IMR-90 (cell line): ENCODE measurements around the gene SCGB1A1. TPM values are rescaled to one million over a fixed set of nuclear protein-coding genes. Genes with fewer than 3 reads are reported as not detected.

Experiments used
- ATAC-seq: fragments of 200-7000 bp; cut with Tn5 transposase; 2 replicates; pipeline ENCODE4 v1.9.1; 2020; ENCODE audit warnings: low read depth, mild to moderate bottlenecking, moderate library complexity
- BruUV-seq: library from RNA; stranded (reverse); fragments of 400-500 nt; replicated peaks from 2 replicates; lab custom pipeline; 2021; lab: Mats Ljungman, UMichigan
- CTCF ChIA-PET: fragments of 300-600 bp; formaldehyde crosslinking; extraction: SDS; loops from one replicate; lab custom pipeline; 2021; ENCODE audit warnings: antibody characterized with exemption; lab: Yijun Ruan, JAX
- POLR2A ChIA-PET: fragments of 300-600 bp; sonication (Branson Sonifier 250); formaldehyde crosslinking; loops from one replicate; lab custom pipeline; 2022; ENCODE audit warnings: antibody characterized with exemption; ENCODE audit not compliant: unreplicated experiment; lab: Charles Lee
- DNase-seq: peaks from one replicate; pipeline ENCODE4 v3.0.0; 2013
- H2AFZ ChIP-seq: replicated peaks from 2 replicates; pipeline ENCODE3; 2013; ENCODE audit warnings: low read length, mild to moderate bottlenecking; ENCODE audit not compliant: poor library complexity
- H2AK5ac ChIP-seq: 2 replicates; pipeline ENCODE4 v1.6.1; 2013; ENCODE audit warnings: low read depth, low read length, inconsistent platforms
- H2AK9ac ChIP-seq: replicated peaks from 2 replicates; pipeline ENCODE3; 2013; ENCODE audit warnings: mild to moderate bottlenecking, low read depth, low read length, moderate library complexity; ENCODE audit not compliant: poor library complexity
- H2BK120ac ChIP-seq: 2 replicates; pipeline ENCODE4 v1.6.1; 2013; ENCODE audit warnings: low read depth, low read length, inconsistent platforms
- H2BK15ac ChIP-seq: 3 replicates; pipeline ENCODE4 v1.6.1; 2013; ENCODE audit warnings: low read depth, low read length, inconsistent platforms
- H2BK20ac ChIP-seq: 2 replicates; pipeline ENCODE4 v1.6.1; 2013; ENCODE audit warnings: low read depth, mild to moderate bottlenecking, inconsistent platforms, low read length, moderate library complexity
- H2BK5ac ChIP-seq: 2 replicates; pipeline ENCODE4 v1.6.1; 2013; ENCODE audit warnings: mild to moderate bottlenecking, low read depth, low read length, inconsistent platforms; ENCODE audit not compliant: poor library complexity, severe bottlenecking
- H3K14ac ChIP-seq: replicated peaks from 2 replicates; pipeline ENCODE4 v1.6.1; 2013; ENCODE audit warnings: low read depth, low read length, inconsistent platforms
- H3K18ac ChIP-seq: 2 replicates; pipeline ENCODE4 v1.6.1; 2013; ENCODE audit warnings: low read depth, low read length, control low read depth
- H3K23ac ChIP-seq: 2 replicates; pipeline ENCODE4 v1.6.1; 2013; ENCODE audit warnings: low read depth, low read length, inconsistent platforms
- H3K27ac ChIP-seq: 2 replicates; pipeline ENCODE4 v1.5.1; 2013; ENCODE audit warnings: mild to moderate bottlenecking, control low read depth, low read length; ENCODE audit not compliant: insufficient read depth
- H3K27me3 ChIP-seq: 2 replicates; pipeline ENCODE4 v1.6.1; 2013; ENCODE audit warnings: low read length; ENCODE audit not compliant: control insufficient read depth, insufficient read depth
- H3K36me3 ChIP-seq: 2 replicates; pipeline ENCODE4 v1.6.1; 2013; ENCODE audit warnings: low read length, mixed read lengths; ENCODE audit not compliant: control insufficient read depth, insufficient read depth
- H3K4ac ChIP-seq: 2 replicates; pipeline ENCODE4 v1.6.1; 2013; ENCODE audit warnings: low read depth, low read length, inconsistent platforms
- H3K4me1 ChIP-seq: 2 replicates; pipeline ENCODE4 v1.6.1; 2013; ENCODE audit warnings: low read length, mixed read lengths; ENCODE audit not compliant: control insufficient read depth, insufficient read depth
- H3K4me2 ChIP-seq: 2 replicates; pipeline ENCODE4 v1.6.1; 2013; ENCODE audit warnings: low read depth, mild to moderate bottlenecking, control low read depth, low read length, moderate library complexity
- H3K4me3 ChIP-seq: 2 replicates; pipeline ENCODE4 v1.5.1; 2013; ENCODE audit warnings: low read depth, mild to moderate bottlenecking, control low read depth, low read length, moderate library complexity; ENCODE audit not compliant: insufficient read depth
- H3K56ac ChIP-seq: 2 replicates; pipeline ENCODE4 v1.6.1; 2013; ENCODE audit warnings: low read length, inconsistent platforms; ENCODE audit not compliant: insufficient read depth; ENCODE audit errors: extremely low read depth
- H3K79me1 ChIP-seq, 2 experiments: 2 replicates each; pipeline ENCODE4 v1.6.1; 2013; ENCODE audit warnings: low read length in 2 of 2, inconsistent platforms in 1 of 2, low read depth in 1 of 2
- H3K9ac ChIP-seq: 2 replicates; pipeline ENCODE4 v1.6.1; 2013; ENCODE audit warnings: low read depth, low read length, control low read depth
- H3K9me1 ChIP-seq: 2 replicates; pipeline ENCODE4 v1.6.1; 2013; ENCODE audit warnings: low read length, inconsistent platforms; ENCODE audit not compliant: insufficient read depth
- H3K9me3 ChIP-seq: 2 replicates; pipeline ENCODE4 v1.6.1; 2013; ENCODE audit warnings: low read length; ENCODE audit not compliant: control insufficient read depth, insufficient read depth
- H4K20me1 ChIP-seq: 2 replicates; pipeline ENCODE4 v1.6.1; 2013; ENCODE audit warnings: low read length, inconsistent platforms; ENCODE audit not compliant: insufficient read depth
- H4K5ac ChIP-seq: 2 replicates; pipeline ENCODE4 v1.6.1; 2013; ENCODE audit warnings: mild to moderate bottlenecking, low read depth, low read length, control low read depth
- H4K8ac ChIP-seq, 2 experiments: 2 replicates each; pipeline ENCODE4 v1.6.1; 2013; ENCODE audit warnings: low read depth in 2 of 2, low read length in 2 of 2, control low read depth in 1 of 2, inconsistent platforms in 1 of 2
- H4K91ac ChIP-seq: 2 replicates; pipeline ENCODE4 v1.6.1; 2013; ENCODE audit warnings: low read depth, low read length, inconsistent platforms; ENCODE audit not compliant: insufficient read depth
- CEBPB ChIP-seq: IDR thresholded peaks from 2 replicates; pipeline ENCODE4 v1.6.1; 2012; ENCODE audit warnings: low read depth, low read length, improper control_type of control experiment
- FOS ChIP-seq: fragments of 150-350 bp; IDR thresholded peaks from 2 replicates; pipeline ENCODE4 v1.6.1; 2016; ENCODE audit warnings: low read depth, low read length
- MAFK ChIP-seq: IDR thresholded peaks from 2 replicates; pipeline ENCODE4 v1.6.1; 2012; ENCODE audit warnings: low read depth, low read length, improper control_type of control experiment
- MAZ ChIP-seq: IDR thresholded peaks from 2 replicates; pipeline ENCODE4 v1.6.1; 2012; ENCODE audit warnings: low read depth, mild to moderate bottlenecking, low read length, improper control_type of control experiment, moderate library complexity, borderline replicate concordance
- MXI1 ChIP-seq: IDR thresholded peaks from 2 replicates; pipeline ENCODE4 v1.6.1; 2012; ENCODE audit warnings: low read depth, mild to moderate bottlenecking, low read length, moderate library complexity, borderline replicate concordance
- WGBS, 2 experiments: methylation state at CpG; one replicate each; pipeline versions ENCODE4 v1.1.5 to v1.1.7; 2013; ENCODE audit warnings: missing lambda C conversion rate in 2 of 2; ENCODE audit not compliant: insufficient read length in 1 of 2; ENCODE audit errors: extremely low coverage in 2 of 2; 5-methylcytosine and 5-hydroxymethylcytosine counted together
- dilution Hi-C: fragments of 300-500 bp; cut with HindIII; formaldehyde crosslinking; loops from one replicate; pipeline ENCODE4 v1.14.3; 2018; ENCODE audit warnings: low sequenced_read_pairs; ENCODE audit not compliant: unreplicated experiment
- in situ Hi-C: fragments of 300-500 bp; cut with MboI; formaldehyde crosslinking; loops from 3 replicates; pipeline ENCODE4 v1.14.3; 2019; ENCODE audit warnings: low sequenced_read_pairs, inconsistent platforms, mixed read lengths
- intact Hi-C: fragments of 100-400 bp; cut with micrococcal nuclease; formaldehyde crosslinking; loops from 2 replicates; pipeline ENCODE4 v1.10.0; 2022
- polyA plus RNA-seq, 3 experiments: library from polyadenylated mRNA; depleted of rRNA; stranded (reverse); fragments of >200 nt; gene quantifications; 2 replicates each; pipeline ENCODE4 v1.2.3, GENCODE V29; 2012; ENCODE audit warnings: low replicate concordance in 1 of 3
- total RNA-seq: library from RNA; depleted of rRNA; stranded (reverse); fragments of >200 nt; gene quantifications from 2 replicates; pipeline ENCODE4 v1.2.3, GENCODE V29; 2012
- TF ChIP-seq, protein P1 (sequence below): fragments of 150-350 bp; IDR thresholded peaks from 2 replicates; pipeline ENCODE4 v1.6.1; 2017; ENCODE audit warnings: mild to moderate bottlenecking, antibody characterized with exemption, low read length, low read depth

The SCGB1A1 gene
- total and polyA plus RNA-seq, 2 of the 4 experiments (the other 2 are of a cell fraction) = not detected

DNA sequence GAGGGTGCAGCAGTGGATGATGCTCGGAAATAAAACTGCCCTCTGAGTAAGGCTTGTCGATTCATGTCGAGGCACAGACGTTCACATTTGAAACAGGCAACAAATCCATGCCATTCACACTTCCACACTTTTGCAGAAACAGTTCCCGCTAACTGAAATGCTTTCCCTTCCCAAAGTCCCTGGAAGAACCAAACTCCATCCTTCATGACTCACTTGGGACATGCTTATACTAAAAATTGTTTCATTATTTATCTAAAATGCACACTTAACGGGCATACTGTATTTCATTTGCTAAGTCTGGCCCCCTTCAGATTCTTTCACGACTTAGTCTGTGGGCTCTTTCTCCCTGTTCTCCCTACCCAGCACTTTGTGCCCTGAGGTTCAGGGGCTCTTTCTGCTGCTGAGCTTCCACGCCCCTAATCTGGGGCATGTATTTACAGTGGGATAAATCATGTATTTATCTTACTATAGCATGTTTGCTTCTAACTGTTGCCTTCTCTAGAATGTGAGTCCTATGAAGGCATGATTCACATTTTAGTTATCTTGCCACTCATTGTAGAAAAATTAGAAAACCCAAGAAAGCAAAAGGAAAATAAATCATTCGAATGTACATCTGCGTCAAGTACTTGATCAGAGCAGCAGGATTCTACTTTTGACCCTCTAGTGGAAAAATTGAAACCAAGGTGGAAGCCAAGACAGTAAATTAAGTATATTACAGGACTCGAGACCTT is 12.5 kb downstream of the SCGB1A1 start:
- ChIA-PET POLR2A (no interaction called here), CTCF (interaction anchor here (1.3 kb wide), 1 partner anchor 111 kb away, joined by 3 read pairs; no protein-coding TSS in a partner anchor)
- Histone ChIP-seq H3K79me1 (peaks cover 0 to 30% of the 10 kb centered on the region in 2 experiments; a peak in 2 of 4 replicates), H3K4me2 (peak overlapping the region; percentile 83), H2BK120ac (peak overlapping the region; percentile 95), H3K27me3 (no peaks in the 10 kb centered on the region), H4K5ac (peak overlapping the region; percentile 82), H3K14ac (peak overlapping the region; percentile 72), H3K9ac (peak overlapping the region; percentile 54), H3K9me3 (no peaks in the 10 kb centered on the region), H4K91ac (peak overlapping the region; percentile 94), H3K4ac (peak overlapping the region; percentile 95), H4K20me1 (no peaks in the 10 kb centered on the region), H3K9me1 (peaks cover 28% of the 10 kb centered on the region), H3K4me1 (peaks cover 32% of the 10 kb centered on the region), H2BK5ac (peak overlapping the region; percentile 87), H3K56ac (peak overlapping the region; percentile 65), H2AFZ (peak overlapping the region; percentile 51), H3K18ac (peak overlapping the region; percentile 95), H2BK20ac (peak overlapping the region; percentile 98), H3K27ac (peak overlapping the region; percentile 92), H3K4me3 (no peak overlapping the region), H2AK5ac (peak overlapping the region; percentile 71), H2BK15ac (peak overlapping the region; percentile 89; the same call in 2 of the 3 replicates), H2AK9ac (peak overlapping the region; percentile 19), H3K36me3 (no peaks in the 10 kb centered on the region), H3K23ac (peak overlapping the region; percentile 84), H4K8ac (peak overlapping the region; percentile 54 to 79)
- no TSS peak for BruUV-seq
- DNase-seq = peak; percentile 92
- peak; percentile 77 for ATAC-seq
- in situ Hi-C loops (no loop called here), dilution Hi-C loops (no loop called here), intact Hi-C loops (loop anchor here (2.0 kb wide), 1 partner anchor 79 kb away; no protein-coding TSS in a partner anchor)
- WGBS, 2 experiments = 0% methylated on average over 3 of the region's 11 CpGs; no CpG with 5 or more reads in 1 of the 2 experiments
- TF ChIP-seq MAZ (no peak), MXI1 (no peak), CEBPB (no peak), MAFK (no peak), FOS (peak; percentile 74)
- TF ChIP-seq, protein P1, sequence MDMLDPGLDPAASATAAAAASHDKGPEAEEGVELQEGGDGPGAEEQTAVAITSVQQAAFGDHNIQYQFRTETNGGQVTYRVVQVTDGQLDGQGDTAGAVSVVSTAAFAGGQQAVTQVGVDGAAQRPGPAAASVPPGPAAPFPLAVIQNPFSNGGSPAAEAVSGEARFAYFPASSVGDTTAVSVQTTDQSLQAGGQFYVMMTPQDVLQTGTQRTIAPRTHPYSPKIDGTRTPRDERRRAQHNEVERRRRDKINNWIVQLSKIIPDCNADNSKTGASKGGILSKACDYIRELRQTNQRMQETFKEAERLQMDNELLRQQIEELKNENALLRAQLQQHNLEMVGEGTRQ = no peak
